Cardiac muscle cell (in vitro differentiated cells and primary cell): ENCODE measurements around the gene CFAP221. TPM values are rescaled to one million over a fixed set of nuclear protein-coding genes. Genes with fewer than 3 reads are reported as not detected.

Experiments
- DNase-seq, 2 donors: peaks; one replicate each; pipeline versions ENCODE4 v3.0.0 to v3.0.0-alpha.2; 2010 to 2017; ENCODE audit warnings: low read depth in 1 of 2, low spot score in 1 of 2
- H3K27ac ChIP-seq: fragments of 200-600 bp; sonication (generic); 2 replicates; pipeline ENCODE4 v1.5.1; 2016
- H3K27me3 ChIP-seq: fragments of 200-600 bp; sonication (generic); 2 replicates; pipeline ENCODE4 v1.6.0; 2016; ENCODE audit warnings: control low read depth
- H3K36me3 ChIP-seq: fragments of 200-600 bp; sonication (generic); 2 replicates; pipeline ENCODE4 v1.5.1; 2016; ENCODE audit warnings: control low read depth
- H3K4me1 ChIP-seq: fragments of 200-600 bp; sonication (generic); 2 replicates; pipeline ENCODE4 v1.8.1; 2017; ENCODE audit warnings: low read depth, mild to moderate bottlenecking, mixed run types
- H3K4me3 ChIP-seq: fragments of 200-600 bp; sonication (generic); 2 replicates; pipeline ENCODE4 v1.5.1; 2016; ENCODE audit warnings: mild to moderate bottlenecking
- H3K9me3 ChIP-seq: fragments of 200-600 bp; sonication (generic); 2 replicates; pipeline ENCODE4 v1.5.1; 2017; ENCODE audit warnings: low read depth, mild to moderate bottlenecking, control low read depth
- CTCF ChIP-seq: IDR thresholded peaks from 2 replicates; pipeline ENCODE4 v1.5.1; 2012; ENCODE audit warnings: low read depth, mild to moderate bottlenecking, low read length
- polyA plus RNA-seq: library from polyadenylated mRNA; unstranded; fragments of >200 nt; fragmentation: Nextera tagmentation; extraction: Ambion mirVana; gene quantifications from 2 replicates; pipeline ENCODE4 v1.2.1, GENCODE V29; 2016
- total RNA-seq: library from RNA; depleted of rRNA; stranded (reverse); fragments of >200 nt; gene quantifications from 2 replicates; pipeline ENCODE4 v1.2.3, GENCODE V29; 2016

Gene CFAP221
- total and polyA plus RNA-seq, 2 experiments from 2014 or later, result 12.9 to 13.6 TPM

GRCh38 chr2:119672161-119672862 lies 128.1 kb downstream of the CFAP221 start:
- Histone ChIP-seq H3K4me3 (no peak overlapping the region), H3K27ac (no peak overlapping the region), H3K4me1 (no peaks in the 10 kb centered on the region), H3K9me3 (no peaks in the 10 kb centered on the region), H3K27me3 (no peaks in the 10 kb centered on the region), H3K36me3 (no peaks in the 10 kb centered on the region)
- no peak for TF ChIP-seq CTCF
- DNase-seq, result no peak

- DNase-seq, result no peak
- no peak for TF ChIP-seq CTCF
Measured at GRCh38 chr2:119673796-119674195, 129.5 kb downstream of the CFAP221 start.

GRCh38 chr2:119674711-119675500 lies 130.7 kb downstream of the CFAP221 start:
- no peak for DNase-seq

More at GRCh38 chr2:119673796-119674195, 129.5 kb downstream of the CFAP221 start:
- Histone ChIP-seq H3K9me3 (no peaks in the 10 kb centered on the region), H3K27me3 (no peaks in the 10 kb centered on the region), H3K4me1 (no peaks in the 10 kb centered on the region), H3K36me3 (no peaks in the 10 kb centered on the region), H3K4me3 (no peak overlapping the region), H3K27ac (no peak overlapping the region)

GRCh38 chr2:119678021-119678656 lies 133.9 kb downstream of the CFAP221 start:
- Histone ChIP-seq H3K4me1 (no peaks in the 10 kb centered on the region), H3K9me3 (no peaks in the 10 kb centered on the region), H3K27me3 (no peaks in the 10 kb centered on the region), H3K36me3 (no peaks in the 10 kb centered on the region), H3K4me3 (no peak overlapping the region), H3K27ac (no peak overlapping the region)
- TF ChIP-seq CTCF, result no peak
- no peak for DNase-seq

More at GRCh38 chr2:119674711-119675500, 130.7 kb downstream of the CFAP221 start:
- Histone ChIP-seq H3K4me1 (no peaks in the 10 kb centered on the region), H3K27me3 (no peaks in the 10 kb centered on the region), H3K36me3 (no peaks in the 10 kb centered on the region), H3K9me3 (no peaks in the 10 kb centered on the region), H3K27ac (no peak overlapping the region), H3K4me3 (no peak overlapping the region)
- no peak for TF ChIP-seq CTCF

- H3K27ac ChIP-seq, result no peak overlapping the region
- no peaks in the 10 kb centered on the region for H3K9me3 ChIP-seq
- H3K27me3 ChIP-seq, result no peaks in the 10 kb centered on the region
- TF ChIP-seq CTCF, result no peak
- peak overlapping the region; percentile 62 for H3K4me3 ChIP-seq
- DNase-seq, result no peak
- H3K4me1 ChIP-seq, result no peaks in the 10 kb centered on the region
- no peaks in the 10 kb centered on the region for H3K36me3 ChIP-seq
Measured at GRCh38 chr2:119679526-119679837, 135.2 kb downstream of the CFAP221 start.
